HUES6 (cell line): ENCODE data around the gene CWC15.
A peak's percentile ranks its signal among the peaks of the same experiment; 100 is the strongest.

Experiments used
- H3K27ac ChIP-seq: 2 replicates; pipeline ENCODE4 v1.7.0; 2013; ENCODE audit warnings: low read depth, mild to moderate bottlenecking, low read length, inconsistent platforms
- H3K27me3 ChIP-seq: 2 replicates; pipeline ENCODE4 v1.6.1; 2013; ENCODE audit warnings: low read length; ENCODE audit not compliant: control insufficient read depth, insufficient read depth
- H3K36me3 ChIP-seq: 2 replicates; pipeline ENCODE4 v1.6.1; 2013; ENCODE audit warnings: low read length; ENCODE audit not compliant: control insufficient read depth, insufficient read depth
- H3K4me1 ChIP-seq: 2 replicates; pipeline ENCODE4 v1.6.1; 2013; ENCODE audit warnings: low read length; ENCODE audit not compliant: control insufficient read depth, insufficient read depth
- H3K4me3 ChIP-seq: 2 replicates; pipeline ENCODE4 v1.5.1; 2013; ENCODE audit warnings: low read depth, low read length
- H3K9ac ChIP-seq: one replicate; pipeline ENCODE4 v1.6.1; 2013; ENCODE audit warnings: mild to moderate bottlenecking, low read length
- H3K9me3 ChIP-seq: 2 replicates; pipeline ENCODE4 v1.6.1; 2013; ENCODE audit warnings: low read depth, low read length; ENCODE audit not compliant: control insufficient read depth, insufficient read depth

The CWC15 gene

DNA sequence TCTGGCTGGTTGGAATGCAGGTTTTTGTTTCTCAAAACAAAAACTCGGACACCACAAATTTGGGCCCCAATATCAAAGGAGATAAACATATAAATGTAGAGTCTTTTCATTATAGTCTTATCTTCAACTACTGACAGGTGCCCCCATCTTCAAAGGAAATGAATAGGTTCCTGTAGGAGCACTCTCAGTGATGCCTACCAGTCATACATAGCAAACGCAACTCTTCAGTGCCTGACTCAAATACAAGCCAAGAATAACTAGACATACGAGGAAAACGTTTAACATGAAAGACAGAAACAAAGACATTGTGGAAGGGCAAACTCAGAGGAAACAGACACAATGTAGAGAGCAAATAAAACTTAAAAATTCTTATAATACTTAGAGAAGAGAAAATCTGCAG is 14.0 kb upstream of the CWC15 start:
- no peaks in the 10 kb centered on the region for H3K9me3 ChIP-seq
- no peak overlapping the region for H3K4me3 ChIP-seq
- H3K27me3 ChIP-seq: peaks cover 4% of the 10 kb centered on the region; the same call in 1 of the 2 replicates
- H3K27ac ChIP-seq: no peak overlapping the region
- H3K36me3 ChIP-seq: no peaks in the 10 kb centered on the region
- H3K9ac ChIP-seq: no peak overlapping the region
- no peaks in the 10 kb centered on the region for H3K4me1 ChIP-seq

DNA sequence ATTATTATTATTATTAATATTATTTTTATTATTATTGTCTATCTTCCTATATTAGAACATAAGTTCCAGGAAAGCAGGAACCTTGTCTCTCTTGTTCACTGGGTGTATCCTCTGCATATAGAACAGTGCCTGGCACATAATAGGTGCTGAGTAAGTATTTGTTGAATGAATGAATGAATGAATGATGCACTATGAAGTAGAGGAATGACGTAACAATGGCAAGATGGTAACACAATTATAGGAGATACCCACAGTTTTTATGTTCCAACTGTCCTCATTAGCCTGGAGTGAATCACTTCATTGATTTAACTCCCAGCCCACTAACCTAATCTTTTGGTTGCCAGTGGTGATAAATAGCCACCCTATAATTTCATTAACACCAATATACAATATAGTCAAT is 2.2 kb upstream of the CWC15 start:
- peaks cover 16% of the 10 kb centered on the region for H3K36me3 ChIP-seq

DNA sequence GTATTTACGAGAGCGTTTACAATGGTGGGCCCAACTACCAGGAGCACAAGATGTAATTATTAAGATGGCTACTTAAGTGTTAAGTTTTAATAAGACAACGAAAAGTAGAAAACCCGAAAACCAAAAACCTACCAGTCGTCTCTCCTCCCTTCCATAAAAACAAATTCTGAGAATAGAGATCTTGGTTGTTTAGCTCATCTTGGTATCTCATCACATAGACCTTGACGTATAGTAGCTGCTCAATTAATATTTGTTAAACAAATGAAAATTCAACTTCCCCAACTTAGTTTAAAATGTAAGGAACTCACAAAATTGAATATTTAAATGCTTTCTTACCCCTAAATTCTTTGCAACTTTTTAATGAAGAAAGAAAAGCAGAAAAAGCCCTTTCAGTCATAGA is 822 bp upstream of the CWC15 start:
- Histone ChIP-seq H3K9ac (peak overlapping the region; percentile 70), H3K9me3 (no peaks in the 10 kb centered on the region), H3K4me3 (peak overlapping the region; percentile 97), H3K27me3 (no peaks in the 10 kb centered on the region), H3K36me3 (peaks cover 31% of the 10 kb centered on the region), H3K27ac (no peak overlapping the region), H3K4me1 (0 out of 2 replicates have a peak, but pooled peaks cover 4% of the 10 kb centered on the region)

More for the DNA sequence above, 2.2 kb upstream of the CWC15 start:
- Histone ChIP-seq H3K9ac (no peak overlapping the region), H3K9me3 (no peaks in the 10 kb centered on the region), H3K27me3 (no peaks in the 10 kb centered on the region), H3K4me1 (0 out of 2 replicates have a peak, but pooled peaks cover 4% of the 10 kb centered on the region), H3K27ac (no peak overlapping the region), H3K4me3 (no peak overlapping the region)

DNA sequence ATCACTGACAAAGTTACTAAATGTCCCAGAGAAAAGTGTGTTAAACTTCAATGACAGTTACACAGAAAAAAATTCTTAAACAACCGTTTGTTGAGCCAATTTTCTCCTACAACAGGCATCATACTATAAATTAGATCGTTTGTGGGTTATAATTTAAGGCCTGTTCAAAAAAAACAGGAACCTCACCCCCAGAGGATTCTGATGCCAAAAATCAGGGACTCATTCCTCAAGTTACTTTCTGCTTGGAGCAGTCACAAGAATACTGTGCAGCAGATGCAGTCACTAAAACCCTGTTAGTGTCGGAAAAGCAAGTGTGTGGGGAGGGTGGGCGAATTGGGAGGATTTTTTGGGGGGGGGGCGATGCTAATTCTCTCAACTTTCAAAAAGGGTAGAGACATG is 657 bp downstream of the CWC15 start:
- H3K4me1 ChIP-seq: 0 out of 2 replicates have a peak, but pooled peaks cover 4% of the 10 kb centered on the region
- no peaks in the 10 kb centered on the region for H3K27me3 ChIP-seq
- H3K9me3 ChIP-seq: no peaks in the 10 kb centered on the region
- H3K9ac ChIP-seq: peak overlapping the region; percentile 92
- H3K27ac ChIP-seq: no peak overlapping the region
- peak overlapping the region; percentile 97 for H3K4me3 ChIP-seq
- H3K36me3 ChIP-seq: peaks cover 45% of the 10 kb centered on the region

DNA sequence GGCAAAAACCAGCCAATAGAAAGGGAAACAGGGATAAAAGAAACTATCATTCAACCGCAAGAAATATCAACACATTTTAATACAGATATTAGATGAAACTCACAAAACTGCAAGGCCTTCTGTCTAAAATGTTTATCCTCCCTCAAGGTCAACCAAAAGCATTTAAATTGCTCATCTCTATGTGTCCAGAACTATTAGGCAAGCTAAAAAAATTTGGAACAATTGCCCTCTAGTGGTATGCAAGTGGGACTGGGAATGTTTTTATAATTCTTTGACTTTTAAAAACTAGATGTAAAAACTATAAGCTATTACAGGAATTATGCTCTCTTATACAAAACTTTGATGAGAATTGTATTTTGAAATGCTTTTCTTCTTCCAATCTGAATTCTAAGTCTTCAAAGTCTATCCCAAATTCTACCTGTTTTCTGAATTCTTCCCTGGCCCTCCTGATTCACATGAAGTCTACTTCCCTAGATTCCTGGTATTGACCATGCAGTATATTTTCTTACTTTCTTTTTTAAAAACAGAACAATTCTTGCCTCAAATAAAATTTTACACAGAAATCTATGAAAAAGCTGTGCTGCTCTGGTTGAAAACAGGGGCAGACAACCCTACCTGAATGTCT is 4.9 kb downstream of the CWC15 start:
- Histone ChIP-seq H3K4me1 (0 out of 2 replicates have a peak, but pooled peaks cover 4% of the 10 kb centered on the region), H3K4me3 (no peak overlapping the region), H3K9ac (no peak overlapping the region), H3K27me3 (no peaks in the 10 kb centered on the region), H3K36me3 (peaks cover 87% of the 10 kb centered on the region), H3K27ac (no peak overlapping the region), H3K9me3 (no peaks in the 10 kb centered on the region)

DNA sequence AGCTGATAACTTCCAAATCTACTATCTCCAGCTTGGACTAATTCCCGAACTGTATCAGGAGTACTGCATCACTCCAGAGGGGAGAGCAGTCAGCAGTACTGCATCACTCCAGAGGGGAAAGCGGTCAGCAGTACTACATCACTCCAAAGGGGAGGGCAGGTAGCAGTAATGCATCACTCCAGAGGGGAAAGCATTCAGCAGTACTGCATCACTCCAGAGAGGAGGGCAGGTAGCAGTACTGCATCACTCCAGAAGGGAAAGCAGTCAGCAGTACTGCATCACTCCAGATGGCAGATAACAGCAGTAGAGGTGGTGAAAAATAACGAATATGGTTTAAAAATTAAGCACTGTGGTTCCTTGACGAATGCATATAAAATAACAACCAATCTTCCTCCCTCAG is 8.4 kb downstream of the CWC15 start:
- H3K27ac ChIP-seq: no peak overlapping the region
- no peak overlapping the region for H3K9ac ChIP-seq
- no peaks in the 10 kb centered on the region for H3K27me3 ChIP-seq
- peaks cover 98% of the 10 kb centered on the region for H3K36me3 ChIP-seq
- no peaks in the 10 kb centered on the region for H3K4me1 ChIP-seq
- H3K9me3 ChIP-seq: no peaks in the 10 kb centered on the region
- no peak overlapping the region for H3K4me3 ChIP-seq

DNA sequence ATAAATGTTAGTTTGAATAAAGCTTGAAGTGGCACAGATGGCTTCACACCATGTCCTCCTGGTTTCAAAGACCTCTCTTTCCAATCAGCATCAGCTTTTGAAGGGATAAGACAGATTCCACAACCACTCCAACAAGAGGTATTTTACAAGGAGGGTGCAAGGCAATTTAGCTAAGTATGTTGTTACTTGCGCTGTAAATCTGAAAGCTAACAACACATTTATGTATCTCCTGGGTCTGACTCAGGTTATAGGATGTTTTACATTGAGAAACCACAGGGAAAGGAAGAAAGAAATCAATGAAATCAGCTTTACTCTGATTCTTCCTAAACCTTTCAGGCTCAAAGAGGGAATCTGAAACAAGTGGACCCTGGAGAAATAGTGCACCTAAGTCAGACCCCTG is 12.1 kb downstream of the CWC15 start:
- Histone ChIP-seq H3K27ac (no peak overlapping the region), H3K4me1 (no peaks in the 10 kb centered on the region), H3K9ac (no peak overlapping the region), H3K4me3 (no peak overlapping the region), H3K9me3 (no peaks in the 10 kb centered on the region), H3K27me3 (no peaks in the 10 kb centered on the region), H3K36me3 (peaks cover 69% of the 10 kb centered on the region)

DNA sequence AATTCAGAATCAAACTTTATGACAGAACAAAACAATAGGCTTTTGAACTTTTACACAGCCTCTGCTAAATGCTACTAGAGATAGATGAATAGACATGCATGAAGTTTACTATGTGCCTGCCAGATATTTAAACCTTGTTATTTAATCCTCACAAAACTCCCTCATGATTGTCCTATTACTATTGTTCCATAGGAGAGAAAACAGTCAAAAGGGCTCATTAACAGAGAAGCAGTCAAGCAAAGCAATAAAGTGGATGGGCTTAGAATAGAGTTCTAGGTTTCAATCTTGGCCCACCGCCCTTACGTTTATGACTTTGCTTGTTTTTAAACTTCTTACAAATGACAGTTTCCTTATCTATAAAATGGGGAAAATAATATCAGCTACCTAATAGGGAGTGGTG is 12.9 kb downstream of the CWC15 start:
- H3K4me3 ChIP-seq: no peak overlapping the region
- no peak overlapping the region for H3K27ac ChIP-seq
- no peak overlapping the region for H3K9ac ChIP-seq
- no peaks in the 10 kb centered on the region for H3K9me3 ChIP-seq
- no peaks in the 10 kb centered on the region for H3K4me1 ChIP-seq
- H3K36me3 ChIP-seq: peaks cover 61% of the 10 kb centered on the region
- H3K27me3 ChIP-seq: no peaks in the 10 kb centered on the region

DNA sequence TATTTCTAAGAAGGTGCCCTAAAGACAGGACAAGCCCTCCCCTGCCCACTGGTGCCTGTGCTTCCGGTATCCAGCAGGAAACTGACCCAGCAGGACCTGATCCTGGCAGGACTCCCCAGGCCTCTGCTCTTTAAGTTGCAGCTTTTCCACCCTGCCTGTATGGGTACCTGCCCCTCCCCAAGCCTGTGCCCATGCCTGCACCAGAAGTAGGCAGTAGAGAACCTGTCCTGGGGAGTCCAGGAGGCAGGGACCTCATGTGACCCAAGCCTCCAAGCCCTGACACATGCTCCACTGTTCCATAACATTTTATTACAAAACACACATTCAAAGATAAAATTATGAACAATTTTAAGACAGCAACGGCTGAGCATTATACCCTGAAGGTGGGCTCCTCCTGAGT is 14.2 kb downstream of the CWC15 start:
- no peak overlapping the region for H3K4me3 ChIP-seq
- no peaks in the 10 kb centered on the region for H3K4me1 ChIP-seq
- peaks cover 48% of the 10 kb centered on the region for H3K36me3 ChIP-seq
- no peaks in the 10 kb centered on the region for H3K27me3 ChIP-seq
- no peaks in the 10 kb centered on the region for H3K9me3 ChIP-seq
- no peak overlapping the region for H3K9ac ChIP-seq
- H3K27ac ChIP-seq: no peak overlapping the region

DNA sequence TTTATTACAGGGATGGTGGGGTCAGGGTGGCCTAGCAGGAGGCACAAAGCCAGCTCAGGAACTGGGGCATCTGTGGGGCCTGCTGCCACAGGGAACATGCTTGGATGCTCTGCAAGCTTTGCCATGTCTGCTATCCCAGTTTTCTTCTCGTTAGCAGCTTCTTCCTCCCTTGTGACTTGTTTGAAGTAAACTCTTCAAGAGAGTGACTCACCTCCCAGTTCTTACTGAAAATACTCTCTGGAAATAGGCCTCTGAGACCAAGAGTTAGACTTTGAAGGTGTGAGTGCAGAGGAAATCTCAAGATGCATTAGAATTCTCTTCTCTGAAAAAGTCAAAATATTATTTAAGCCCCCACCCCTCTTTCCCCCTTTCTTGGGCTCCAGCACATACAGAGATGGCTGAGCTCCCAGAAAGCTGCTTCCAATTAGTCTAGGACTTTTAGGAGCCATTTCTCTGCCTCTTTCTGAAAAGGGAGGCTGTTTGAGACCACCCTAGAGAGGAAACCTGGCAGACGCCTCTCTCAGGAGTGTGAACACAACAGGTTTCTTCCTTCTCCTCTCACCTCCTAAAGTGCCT is 15.1 kb downstream of the CWC15 start:
- no peak overlapping the region for H3K4me3 ChIP-seq
- no peak overlapping the region for H3K27ac ChIP-seq
- no peak overlapping the region for H3K9ac ChIP-seq
- no peaks in the 10 kb centered on the region for H3K4me1 ChIP-seq
- no peaks in the 10 kb centered on the region for H3K9me3 ChIP-seq
- peaks cover 38% of the 10 kb centered on the region for H3K36me3 ChIP-seq
- H3K27me3 ChIP-seq: no peaks in the 10 kb centered on the region

DNA sequence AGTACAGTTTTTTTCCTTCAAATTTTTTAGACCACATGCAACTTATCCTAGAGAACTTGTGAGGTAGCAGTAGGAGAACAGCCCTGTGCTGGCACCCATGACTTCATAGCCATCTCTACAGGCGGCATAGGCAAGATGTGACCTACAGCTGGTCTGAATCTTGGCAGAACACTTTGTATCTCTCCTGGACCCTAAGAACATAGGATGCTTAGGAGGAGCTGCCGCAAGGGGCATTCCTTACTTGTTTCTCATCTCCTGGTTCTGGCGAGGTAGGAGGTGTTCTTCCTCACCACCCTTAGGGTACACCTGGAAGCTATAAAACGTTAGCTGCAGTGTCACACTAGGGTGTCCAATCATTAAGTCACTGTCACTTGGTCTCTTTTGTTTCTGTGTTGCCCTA is 16.4 kb downstream of the CWC15 start:
- H3K36me3 ChIP-seq: peaks cover 26% of the 10 kb centered on the region
- H3K27ac ChIP-seq: no peak overlapping the region
- no peak overlapping the region for H3K9ac ChIP-seq
- H3K4me3 ChIP-seq: no peak overlapping the region
- H3K9me3 ChIP-seq: no peaks in the 10 kb centered on the region
- H3K4me1 ChIP-seq: no peaks in the 10 kb centered on the region
- no peaks in the 10 kb centered on the region for H3K27me3 ChIP-seq
